Kidney epithelial cell (primary cell): Measurements from ENCODE around the gene HNRNPL. TPM values are rescaled to one million over a fixed set of nuclear protein-coding genes. Genes with fewer than 3 reads are reported as not detected.
A peak's percentile ranks its signal among the peaks of the same experiment; 100 is the strongest.

ENCODE experiments used
- DNase-seq: peaks from one replicate; pipeline ENCODE4 v3.0.0-alpha.2; 2010; ENCODE audit warnings: low read depth
- H3K27me3 ChIP-seq: 2 replicates; pipeline ENCODE4 v1.6.0; 2011; ENCODE audit warnings: low read length; ENCODE audit not compliant: control insufficient read depth, insufficient read depth
- H3K36me3 ChIP-seq: 2 replicates; pipeline ENCODE4 v1.5.1; 2011; ENCODE audit warnings: low read length; ENCODE audit not compliant: control insufficient read depth, insufficient read depth
- H3K4me3 ChIP-seq: 2 replicates; pipeline ENCODE4 v1.5.1; 2011; ENCODE audit warnings: low read depth, mild to moderate bottlenecking, control low read depth, low read length
- total RNA-seq: library from RNA; depleted of rRNA; stranded (reverse); fragments of >200 nt; gene quantifications from 2 replicates; pipeline ENCODE4 v1.2.3, GENCODE V29; 2015
- TF ChIP-seq, protein P1 (sequence below): IDR thresholded peaks from 2 replicates; pipeline ENCODE4 v1.5.1; 2011; ENCODE audit warnings: mild to moderate bottlenecking, moderate library complexity, low read length, control low read depth, inconsistent platforms; ENCODE audit not compliant: insufficient read depth, poor library complexity, severe bottlenecking

The HNRNPL gene
- total RNA-seq, 1 donor from 2014 or later, result 192 TPM

DNA sequence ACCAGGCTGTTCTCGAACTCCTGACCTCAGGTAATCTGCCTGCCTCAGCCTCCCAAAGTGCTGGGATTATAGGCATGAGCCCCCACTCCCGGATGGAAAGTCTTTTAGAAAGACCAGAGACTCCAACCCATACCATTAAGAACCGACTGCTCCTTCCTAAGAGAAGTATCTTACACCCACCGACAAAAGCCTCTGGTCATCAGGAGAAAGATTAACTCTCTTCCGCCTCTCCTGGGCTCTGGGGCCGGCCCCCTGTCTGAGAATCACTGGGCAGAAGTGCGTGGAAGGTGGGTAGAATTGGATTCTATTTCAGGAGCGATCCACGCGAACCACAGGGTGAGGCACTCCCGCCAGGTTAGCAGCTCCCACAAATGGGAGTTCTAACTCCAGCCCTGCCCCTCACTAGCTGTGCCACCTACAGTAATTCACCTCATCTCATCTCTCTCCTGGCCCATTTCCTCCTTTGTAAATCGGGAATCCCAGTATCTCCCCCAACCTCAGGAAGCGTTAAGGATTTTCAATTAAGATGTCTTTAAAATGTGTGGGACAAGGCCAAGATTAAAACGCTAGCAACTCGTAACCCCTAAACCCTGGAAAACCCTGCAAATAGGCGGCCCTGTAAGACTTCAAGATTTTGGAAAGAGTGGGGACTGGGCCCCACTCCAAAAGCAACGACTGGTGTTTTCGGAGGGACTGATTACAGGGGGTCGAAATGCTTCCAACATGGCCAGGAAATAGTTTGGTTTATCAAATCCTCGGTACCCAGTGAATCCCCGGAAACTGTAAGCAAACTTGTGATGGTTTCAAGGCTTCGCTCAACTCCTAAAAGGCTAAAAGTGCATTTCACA is 1.3 kb downstream of the HNRNPL start:
- Histone ChIP-seq H3K36me3 (peaks cover 5% of the 10 kb centered on the region), H3K4me3 (peak overlapping the region; percentile 63), H3K27me3 (no peaks in the 10 kb centered on the region)
- TF ChIP-seq, protein P1, sequence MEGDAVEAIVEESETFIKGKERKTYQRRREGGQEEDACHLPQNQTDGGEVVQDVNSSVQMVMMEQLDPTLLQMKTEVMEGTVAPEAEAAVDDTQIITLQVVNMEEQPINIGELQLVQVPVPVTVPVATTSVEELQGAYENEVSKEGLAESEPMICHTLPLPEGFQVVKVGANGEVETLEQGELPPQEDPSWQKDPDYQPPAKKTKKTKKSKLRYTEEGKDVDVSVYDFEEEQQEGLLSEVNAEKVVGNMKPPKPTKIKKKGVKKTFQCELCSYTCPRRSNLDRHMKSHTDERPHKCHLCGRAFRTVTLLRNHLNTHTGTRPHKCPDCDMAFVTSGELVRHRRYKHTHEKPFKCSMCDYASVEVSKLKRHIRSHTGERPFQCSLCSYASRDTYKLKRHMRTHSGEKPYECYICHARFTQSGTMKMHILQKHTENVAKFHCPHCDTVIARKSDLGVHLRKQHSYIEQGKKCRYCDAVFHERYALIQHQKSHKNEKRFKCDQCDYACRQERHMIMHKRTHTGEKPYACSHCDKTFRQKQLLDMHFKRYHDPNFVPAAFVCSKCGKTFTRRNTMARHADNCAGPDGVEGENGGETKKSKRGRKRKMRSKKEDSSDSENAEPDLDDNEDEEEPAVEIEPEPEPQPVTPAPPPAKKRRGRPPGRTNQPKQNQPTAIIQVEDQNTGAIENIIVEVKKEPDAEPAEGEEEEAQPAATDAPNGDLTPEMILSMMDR, result no peak
- no peak for DNase-seq

DNA sequence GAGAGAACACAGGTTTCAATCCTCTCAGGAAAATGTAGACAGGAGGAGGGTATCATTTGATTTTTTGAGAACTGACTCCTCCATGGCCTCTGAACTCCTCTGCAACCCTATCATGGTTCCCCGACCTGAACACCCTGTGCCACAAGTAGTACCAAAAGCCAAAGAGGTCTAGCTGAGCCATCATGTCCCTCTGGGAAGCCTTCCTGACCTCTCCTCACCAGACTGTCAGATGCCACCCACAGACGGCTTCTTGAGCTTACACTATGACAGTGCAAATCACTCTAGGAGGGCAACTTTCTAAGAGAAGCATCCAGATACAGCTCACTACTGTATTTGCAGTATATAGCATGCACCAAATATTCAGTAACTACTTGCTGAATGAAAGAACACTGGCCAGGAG is 3.7 kb downstream of the HNRNPL start:
- Histone ChIP-seq H3K36me3 (peaks cover 7% of the 10 kb centered on the region), H3K27me3 (no peaks in the 10 kb centered on the region), H3K4me3 (no peak overlapping the region)
- DNase-seq, result no peak
- TF ChIP-seq, protein P1, result no peak

DNA sequence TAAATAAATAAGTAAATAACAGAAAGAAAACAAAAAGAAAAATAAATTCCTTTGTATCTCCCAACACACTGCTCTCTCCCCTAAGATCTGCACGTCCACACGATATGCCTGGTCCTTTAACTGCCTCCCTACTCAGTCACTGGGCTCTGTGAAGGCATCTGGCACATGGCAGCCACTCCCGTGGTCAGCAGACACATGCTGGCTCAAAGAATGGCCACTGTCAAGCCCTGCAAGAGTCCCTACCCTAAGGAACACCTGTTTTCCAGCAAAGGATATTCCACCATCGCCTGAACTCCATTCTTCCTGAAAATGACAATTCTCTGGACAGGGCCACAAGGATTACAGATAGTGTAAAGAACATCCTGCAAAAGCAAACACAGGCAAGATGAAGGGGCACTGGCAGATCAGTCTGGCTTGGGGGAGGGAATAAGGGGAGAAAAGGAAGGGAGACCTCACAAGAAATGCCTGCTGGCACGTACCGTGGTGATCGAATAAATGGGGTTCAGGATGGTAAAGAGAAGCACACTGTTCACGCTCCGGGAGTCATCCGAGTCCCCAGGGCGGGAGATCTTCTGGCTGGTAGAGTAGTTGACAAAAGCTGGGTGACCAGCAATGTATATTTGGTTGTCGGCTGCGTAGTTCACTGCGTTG is 4.3 kb downstream of the HNRNPL start:
- peaks cover 7% of the 10 kb centered on the region for H3K36me3 ChIP-seq
- no peak for DNase-seq
- no peak overlapping the region for H3K4me3 ChIP-seq
- no peaks in the 10 kb centered on the region for H3K27me3 ChIP-seq
- TF ChIP-seq, protein P1, result no peak

DNA sequence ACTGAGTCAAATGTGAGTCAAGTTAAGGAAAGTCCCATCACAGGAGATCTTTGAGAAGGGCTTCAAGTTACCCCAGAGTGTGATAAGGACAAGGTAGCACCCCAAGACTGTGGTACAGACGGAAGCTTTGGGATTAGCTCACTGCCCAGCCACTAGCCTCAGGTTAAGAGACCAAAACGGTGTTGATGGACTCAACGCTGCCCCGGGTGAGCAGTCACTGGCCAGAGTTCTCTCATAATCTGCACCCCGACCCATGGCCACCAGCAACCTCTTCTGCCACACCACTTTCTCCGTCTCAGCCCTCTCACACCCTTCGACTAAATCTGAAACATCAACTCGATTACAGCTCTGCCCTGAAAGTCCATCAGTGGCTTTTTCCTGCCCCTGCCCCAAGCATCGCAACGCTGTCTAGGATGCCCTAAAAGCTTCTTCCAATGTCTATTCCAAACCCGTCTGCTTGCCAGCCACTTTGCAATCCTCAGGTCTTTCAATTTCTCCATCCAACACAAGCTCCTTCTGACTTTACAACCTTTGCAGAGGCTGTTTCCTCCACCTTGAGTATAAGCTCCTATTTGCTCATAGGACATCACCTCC is 5.6 kb downstream of the HNRNPL start:
- H3K4me3 ChIP-seq, result no peak overlapping the region
- no peaks in the 10 kb centered on the region for H3K27me3 ChIP-seq
- TF ChIP-seq, protein P1, result no peak
- H3K36me3 ChIP-seq, result peaks cover 7% of the 10 kb centered on the region
- DNase-seq, result no peak

DNA sequence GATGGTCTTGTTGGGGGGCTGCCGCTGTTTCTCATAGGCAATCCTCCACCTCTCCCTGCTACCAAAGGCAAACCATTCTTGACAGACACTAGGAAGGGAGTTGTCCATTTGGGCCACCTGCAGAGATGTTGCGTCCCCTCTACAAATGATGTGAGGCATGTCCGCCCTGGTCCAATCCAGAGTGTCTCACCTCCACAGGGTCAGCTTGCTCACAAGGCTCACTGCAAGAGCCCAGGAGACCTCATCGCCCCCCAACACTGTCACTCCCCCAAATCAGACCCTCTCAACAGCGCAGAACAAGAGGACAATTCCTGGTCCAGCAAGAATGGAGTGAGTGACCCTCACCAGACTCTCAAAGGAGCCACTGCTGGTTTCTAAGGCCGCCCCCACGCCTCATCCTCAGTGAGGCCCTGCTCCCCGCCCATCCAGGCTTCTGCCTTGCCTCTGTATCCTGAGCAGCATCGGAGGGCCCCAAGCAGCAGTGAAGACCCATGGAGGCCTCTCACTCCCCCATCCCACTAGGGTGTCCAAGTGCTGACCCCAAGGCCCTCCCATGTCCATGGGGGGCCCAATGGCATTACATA is 6.5 kb downstream of the HNRNPL start:
- Histone ChIP-seq H3K27me3 (no peaks in the 10 kb centered on the region), H3K4me3 (no peak overlapping the region), H3K36me3 (peaks cover 7% of the 10 kb centered on the region)
- DNase-seq, result no peak
- TF ChIP-seq, protein P1, result no peak
